MCF 10A (cell line): ENCODE results near the gene NEK11. TPM values are rescaled to one million over a fixed set of nuclear protein-coding genes. Genes with fewer than 3 reads are reported as not detected.

Source experiments
- BruUV-seq: library from RNA; stranded (reverse); fragments of 400-500 nt; replicated peaks from 2 replicates; lab custom pipeline; 2021; lab: Mats Ljungman, UMichigan
- CTCF ChIA-PET: fragments of 300-600 bp; sonication (Branson Sonifier 250); formaldehyde crosslinking; extraction: SDS; loops from one replicate; lab custom pipeline; 2021; ENCODE audit warnings: antibody characterized with exemption, inconsistent platforms; lab: Yijun Ruan, JAX
- POLR2A ChIA-PET: fragments of 300-600, 350-650 bp; sonication (Branson Sonifier 250); formaldehyde crosslinking; extraction: SDS; loops from one replicate; lab custom pipeline; 2020; ENCODE audit warnings: antibody characterized with exemption, inconsistent platforms; lab: Yijun Ruan, JAX
- DNase-seq: peaks from one replicate; pipeline ENCODE4 v3.0.0-alpha.2; 2018; ENCODE audit not compliant: unreplicated experiment
- H3K27ac Mint-ChIP-seq: one replicate; pipeline ENCODE4 v1.8.0; 2022; ENCODE audit warnings: mild to moderate bottlenecking, low read depth, mixed read lengths; ENCODE audit not compliant: unreplicated experiment
- H3K27me3 Mint-ChIP-seq: one replicate; pipeline ENCODE4 v1.8.0; 2022; ENCODE audit warnings: mixed read lengths; ENCODE audit not compliant: insufficient read depth, unreplicated experiment
- H3K36me3 Mint-ChIP-seq: one replicate; pipeline ENCODE4 v1.8.0; 2022; ENCODE audit warnings: mild to moderate bottlenecking, moderate library complexity, mixed read lengths; ENCODE audit not compliant: insufficient read depth, unreplicated experiment
- H3K4me1 Mint-ChIP-seq: one replicate; pipeline ENCODE4 v1.8.0; 2022; ENCODE audit warnings: mixed read lengths; ENCODE audit not compliant: insufficient read depth, unreplicated experiment
- H3K4me3 Mint-ChIP-seq: one replicate; pipeline ENCODE4 v1.8.0; 2022; ENCODE audit warnings: mild to moderate bottlenecking, moderate library complexity, mixed read lengths; ENCODE audit not compliant: unreplicated experiment
- H3K9me3 Mint-ChIP-seq: one replicate; pipeline ENCODE4 v1.8.0; 2022; ENCODE audit warnings: mixed read lengths; ENCODE audit not compliant: unreplicated experiment
- intact Hi-C: fragments of 100-400 bp; cut with micrococcal nuclease; formaldehyde crosslinking; loops from 2 replicates; pipeline ENCODE4 v1.14.1; 2022
- total RNA-seq: library from RNA; stranded (reverse); gene quantifications from 2 replicates; pipeline ENCODE4 v1.2.3, GENCODE V29; 2022
- TF ChIP-seq, protein P1 (sequence below): fragments of 200-600 bp; IDR thresholded peaks from one replicate; pipeline ENCODE4 v1.8.0; 2022; ENCODE audit warnings: antibody characterized with exemption, mild to moderate bottlenecking; ENCODE audit not compliant: unreplicated experiment

Gene NEK11
- total RNA-seq, 1 experiment from 2014 or later, result 6.9 TPM

DNA sequence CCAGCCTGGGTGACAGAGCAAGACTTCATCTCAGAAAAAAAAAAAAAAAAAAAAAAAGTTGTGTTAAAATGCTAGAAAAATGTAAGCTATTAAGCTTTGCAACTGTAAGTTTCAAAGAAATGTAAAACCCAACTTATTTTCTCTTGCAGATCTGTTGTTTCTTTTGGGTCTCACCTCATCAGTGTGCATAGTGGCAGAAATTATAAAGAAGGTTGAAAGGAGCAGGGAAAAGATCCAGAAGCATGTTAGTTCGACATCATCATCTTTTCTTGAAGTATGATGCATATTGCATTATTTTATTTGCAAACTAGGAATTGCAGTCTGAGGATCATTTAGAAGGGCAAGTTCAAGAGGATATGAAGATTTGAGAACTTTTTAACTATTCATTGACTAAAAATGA, 25.6 kb upstream of the NEK11 start:
- Mint-ChIP-seq H3K4me3 (no peak overlapping the region), H3K36me3 (peaks cover 28% of the 10 kb centered on the region), H3K27ac (no peak overlapping the region), H3K9me3 (no peaks in the 10 kb centered on the region), H3K27me3 (no peaks in the 10 kb centered on the region), H3K4me1 (no peaks in the 10 kb centered on the region)
- TF ChIP-seq, protein P1, sequence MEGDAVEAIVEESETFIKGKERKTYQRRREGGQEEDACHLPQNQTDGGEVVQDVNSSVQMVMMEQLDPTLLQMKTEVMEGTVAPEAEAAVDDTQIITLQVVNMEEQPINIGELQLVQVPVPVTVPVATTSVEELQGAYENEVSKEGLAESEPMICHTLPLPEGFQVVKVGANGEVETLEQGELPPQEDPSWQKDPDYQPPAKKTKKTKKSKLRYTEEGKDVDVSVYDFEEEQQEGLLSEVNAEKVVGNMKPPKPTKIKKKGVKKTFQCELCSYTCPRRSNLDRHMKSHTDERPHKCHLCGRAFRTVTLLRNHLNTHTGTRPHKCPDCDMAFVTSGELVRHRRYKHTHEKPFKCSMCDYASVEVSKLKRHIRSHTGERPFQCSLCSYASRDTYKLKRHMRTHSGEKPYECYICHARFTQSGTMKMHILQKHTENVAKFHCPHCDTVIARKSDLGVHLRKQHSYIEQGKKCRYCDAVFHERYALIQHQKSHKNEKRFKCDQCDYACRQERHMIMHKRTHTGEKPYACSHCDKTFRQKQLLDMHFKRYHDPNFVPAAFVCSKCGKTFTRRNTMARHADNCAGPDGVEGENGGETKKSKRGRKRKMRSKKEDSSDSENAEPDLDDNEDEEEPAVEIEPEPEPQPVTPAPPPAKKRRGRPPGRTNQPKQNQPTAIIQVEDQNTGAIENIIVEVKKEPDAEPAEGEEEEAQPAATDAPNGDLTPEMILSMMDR, result no peak
- intact Hi-C loops, result loop anchor here (5.0 kb wide), 1 partner anchor 104 kb away; no protein-coding TSS in a partner anchor
- no peak for DNase-seq
- CTCF ChIA-PET, result interaction anchor here (0.7 to 1.1 kb wide), 2 partner anchors 83 to 1029 kb away, joined by 3 to 6 read pairs; no protein-coding TSS in a partner anchor
- POLR2A ChIA-PET, result no interaction called here
- no TSS peak for BruUV-seq

DNA sequence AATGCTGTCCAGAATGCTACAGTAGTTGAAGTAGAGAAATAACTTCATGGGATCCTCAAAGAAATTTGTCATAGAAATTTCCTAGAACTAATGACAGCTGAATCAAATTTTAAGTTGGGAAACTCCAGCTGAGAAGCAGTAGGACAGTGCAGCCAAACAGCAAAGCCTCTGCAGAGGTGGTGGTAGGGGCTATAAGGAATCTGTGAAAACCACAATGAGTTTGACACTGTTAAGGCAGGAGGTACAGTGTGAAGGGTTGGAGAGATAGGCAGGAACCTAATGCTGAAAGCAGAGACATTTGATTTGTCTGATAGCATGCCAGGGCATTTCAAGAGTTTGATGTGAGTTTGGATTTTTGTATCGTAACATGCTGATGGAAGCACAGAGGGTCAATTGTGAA, 22.1 kb upstream of the NEK11 start:
- TF ChIP-seq, protein P1, result no peak
- Mint-ChIP-seq H3K4me1 (no peaks in the 10 kb centered on the region), H3K36me3 (peaks cover 28% of the 10 kb centered on the region), H3K4me3 (no peak overlapping the region), H3K9me3 (no peaks in the 10 kb centered on the region), H3K27me3 (no peaks in the 10 kb centered on the region), H3K27ac (no peak overlapping the region)
- no peak for DNase-seq
- POLR2A ChIA-PET, result interaction anchor here (1.2 kb wide), 1 partner anchor 22 kb away, joined by 3 read pairs; the partner anchor contains the start of genes ASTE1 and NEK11
- CTCF ChIA-PET, result interaction anchor here (0.6 kb wide), 2 partner anchors 43 to 653 kb away, joined by 3 read pairs; no protein-coding TSS in a partner anchor
- BruUV-seq, result no TSS peak
- intact Hi-C loops, result loop anchor here (5.0 kb wide), 1 partner anchor 107 kb away; no protein-coding TSS in a partner anchor

DNA sequence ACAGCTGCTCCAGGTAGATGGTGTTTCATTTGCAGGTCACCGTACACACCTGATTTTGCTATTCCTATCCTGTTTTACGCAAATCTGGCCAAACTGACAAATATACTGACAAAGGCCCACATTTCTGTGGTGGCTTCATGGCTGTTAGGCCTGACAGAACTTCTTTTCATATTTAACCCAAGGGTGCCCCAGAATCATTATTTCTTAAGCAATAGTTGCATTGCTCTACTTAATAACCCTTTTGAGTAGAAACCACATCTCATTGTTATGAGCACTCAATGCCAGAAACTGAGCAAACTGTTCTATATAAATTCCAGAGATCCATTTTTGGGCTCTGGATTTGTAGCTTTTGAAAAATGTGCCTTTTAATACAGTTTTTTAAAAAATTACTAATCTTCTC, 19.4 kb upstream of the NEK11 start:
- ChIA-PET POLR2A (interaction anchor here (0.7 kb wide), 1 partner anchor 114 kb away, joined by 3 read pairs; the partner anchor contains the start of gene ATP2C1), CTCF (interaction anchor here (0.7 kb wide), 1 partner anchor 13 kb away, joined by 3 read pairs; no protein-coding TSS in a partner anchor)
- Mint-ChIP-seq H3K4me1 (no peaks in the 10 kb centered on the region), H3K9me3 (no peaks in the 10 kb centered on the region), H3K27ac (no peak overlapping the region), H3K4me3 (no peak overlapping the region), H3K36me3 (peaks cover 13% of the 10 kb centered on the region), H3K27me3 (no peaks in the 10 kb centered on the region)
- intact Hi-C loops, result no loop called here
- DNase-seq, result no peak
- no TSS peak for BruUV-seq
- TF ChIP-seq, protein P1, result no peak

DNA sequence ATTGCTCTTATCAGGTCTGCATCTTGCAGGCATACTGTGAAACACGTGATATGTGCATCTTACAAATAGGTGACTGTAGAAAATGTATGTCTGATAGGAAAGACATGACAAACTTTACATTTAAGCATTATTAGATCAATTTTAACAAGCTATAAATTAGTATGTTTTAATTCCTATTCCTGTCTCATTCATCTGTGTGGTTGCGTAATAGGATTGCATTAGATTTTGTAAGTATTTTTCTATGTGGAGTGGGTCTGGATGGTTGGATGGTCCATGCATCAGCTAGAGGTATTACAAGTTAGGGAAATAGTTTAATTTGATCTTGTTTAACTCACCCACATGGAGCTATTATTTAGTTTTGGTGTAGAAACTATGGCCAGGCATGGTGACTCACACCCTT, 18.9 kb upstream of the NEK11 start:
- Mint-ChIP-seq H3K36me3 (peaks cover 15% of the 10 kb centered on the region), H3K9me3 (no peaks in the 10 kb centered on the region), H3K27me3 (no peaks in the 10 kb centered on the region), H3K27ac (no peak overlapping the region), H3K4me1 (no peaks in the 10 kb centered on the region), H3K4me3 (no peak overlapping the region)
- ChIA-PET CTCF (interaction anchor here (0.7 kb wide), 1 partner anchor 13 kb away, joined by 3 read pairs; no protein-coding TSS in a partner anchor), POLR2A (no interaction called here)
- intact Hi-C loops, result no loop called here
- no TSS peak for BruUV-seq
- TF ChIP-seq, protein P1, result no peak
- peak; percentile 10 for DNase-seq
